DND-41 (cell line): ENCODE results near the gene SNAI3.

Experiments used
- CTCF ChIP-seq: IDR thresholded peaks from 2 replicates; pipeline ENCODE4 v1.5.1; 2012; ENCODE audit warnings: borderline replicate concordance, low read length, moderate library complexity, mild to moderate bottlenecking; ENCODE audit not compliant: poor library complexity, severe bottlenecking; ENCODE audit errors: extremely low read depth
- EZH2 ChIP-seq: IDR thresholded peaks from 3 replicates; pipeline ENCODE4 v1.6.1; 2012; ENCODE audit warnings: borderline replicate concordance, low read depth, mild to moderate bottlenecking, moderate library complexity, low read length, inconsistent platforms; ENCODE audit not compliant: severe bottlenecking

- TF ChIP-seq CTCF = no peak
- TF ChIP-seq EZH2 = no peak
These were observed 5.0 kb upstream of the SNAI3 start for GRCh38 chr16:88691129-88691813.
